SK-N-SH (cell line): Measurements from ENCODE around the gene RBP3. TPM values are rescaled to one million over a fixed set of nuclear protein-coding genes. Genes with fewer than 3 reads are reported as not detected.

Experiments used
- CTCF ChIA-PET: fragments of 300-600, 350-600 bp; formaldehyde crosslinking; extraction: SDS; loops from one replicate; lab custom pipeline; 2021; lab: Yijun Ruan, JAX
- POLR2A ChIA-PET: fragments of 350-600 bp; sonication (Branson Sonifier 250); formaldehyde crosslinking; extraction: SDS; loops from one replicate; lab custom pipeline; 2020; ENCODE audit warnings: antibody characterized with exemption, inconsistent platforms; lab: Yijun Ruan, JAX
- DNase-seq: peaks from one replicate; pipeline ENCODE4 v3.0.0; 2012
- H2AFZ ChIP-seq: fragments of 200-600 bp; sonication (generic); 2 replicates; pipeline ENCODE4 v1.8.1; 2016; ENCODE audit warnings: antibody characterized with exemption, mild to moderate bottlenecking, low read depth
- H3F3A ChIP-seq: fragments of 200-600 bp; sonication (generic); replicated peaks from 2 replicates; pipeline ENCODE3; 2016; ENCODE audit warnings: antibody characterized with exemption, mild to moderate bottlenecking; ENCODE audit not compliant: insufficient read depth
- H3K27ac ChIP-seq, 2 experiments: fragments of 200-500 bp in 1 of 2; fragments of 200-600 bp in 1 of 2; sonication (Bioruptor generic) in 1 of 2; sonication (generic), shearing (Covaris generic) in 1 of 2; 2 replicates each; pipeline versions ENCODE4 v1.5.1 to v1.6.1; 2014 to 2016; ENCODE audit warnings: low read depth in 2 of 2, inconsistent platforms in 1 of 2, low read length in 1 of 2, mild to moderate bottlenecking in 1 of 2, mixed read lengths in 1 of 2
- H3K27me3 ChIP-seq: fragments of 200-600 bp; sonication (generic), shearing (Covaris generic); 2 replicates; pipeline ENCODE4 v1.6.1; 2016; ENCODE audit warnings: mixed run types; ENCODE audit not compliant: insufficient read depth
- H3K36me3 ChIP-seq, 2 experiments: fragments of 200-500 bp in 1 of 2; fragments of 200-600 bp in 1 of 2; sonication (Bioruptor generic) in 1 of 2; sonication (generic) in 1 of 2; replicated peaks in 1 of 2; 2 replicates each; pipeline versions ENCODE3 to v1.5.1; 2014 to 2016; ENCODE audit warnings: low read length in 1 of 2, mild to moderate bottlenecking in 1 of 2; ENCODE audit not compliant: insufficient read depth in 2 of 2, control insufficient read depth in 1 of 2
- H3K4me1 ChIP-seq, 2 experiments: fragments of 200-500 bp in 1 of 2; fragments of 200-600 bp in 1 of 2; sonication (Bioruptor generic) in 1 of 2; sonication (generic), shearing (Covaris generic) in 1 of 2; 2 replicates each; pipeline versions ENCODE4 v1.5.1 to v1.6.1; 2014 to 2016; ENCODE audit warnings: low read depth in 1 of 2, low read length in 1 of 2, mixed run types in 1 of 2; ENCODE audit not compliant: insufficient read depth in 2 of 2, control insufficient read depth in 1 of 2
- H3K4me2 ChIP-seq: fragments of 200-600 bp; sonication (generic), shearing (Covaris generic); 2 replicates; pipeline ENCODE4 v1.6.1; 2017; ENCODE audit warnings: mixed run types
- H3K4me3 ChIP-seq, 2 experiments: fragments of 200-500 bp in 1 of 2; fragments of 200-600 bp in 1 of 2; sonication (Bioruptor generic) in 1 of 2; sonication (generic), shearing (Covaris generic) in 1 of 2; 2 replicates each; pipeline versions ENCODE4 v1.5.1 to v1.8.1; 2014 to 2016; ENCODE audit warnings: low read depth in 2 of 2, inconsistent platforms in 1 of 2, low read length in 1 of 2, mild to moderate bottlenecking in 1 of 2, mixed read lengths in 1 of 2, moderate library complexity in 1 of 2
- H3K79me2 ChIP-seq: fragments of 200-600 bp; sonication (generic); 2 replicates; pipeline ENCODE4 v1.8.1; 2017; ENCODE audit warnings: mild to moderate bottlenecking; ENCODE audit not compliant: insufficient read depth
- H3K9ac ChIP-seq: fragments of 200-600 bp; sonication (generic); 2 replicates; pipeline ENCODE4 v1.6.1; 2017; ENCODE audit warnings: mixed run types
- H3K9me2 ChIP-seq: fragments of 200-600 bp; sonication (generic); 2 replicates; pipeline ENCODE4 v1.6.1; 2017; ENCODE audit warnings: mixed run types
- H3K9me3 ChIP-seq: fragments of 200-600 bp; sonication (generic); 2 replicates; pipeline ENCODE4 v1.6.1; 2017; ENCODE audit warnings: mixed run types, mild to moderate bottlenecking, moderate library complexity
- H4K20me1 ChIP-seq: fragments of 200-600 bp; sonication (generic); 2 replicates; pipeline ENCODE4 v1.6.1; 2017; ENCODE audit warnings: mild to moderate bottlenecking, mixed run types; ENCODE audit not compliant: insufficient read depth
- CTCF ChIP-seq: fragments of 200-600 bp; sonication (generic); IDR thresholded peaks from 2 replicates; pipeline ENCODE4 v1.6.1; 2017; ENCODE audit warnings: antibody characterized with exemption, mild to moderate bottlenecking, moderate library complexity
- EZH2phosphoT487 ChIP-seq: fragments of 200-600 bp; sonication (generic); IDR thresholded peaks from 2 replicates; pipeline ENCODE4 v1.6.1; 2017; ENCODE audit warnings: low read depth, mixed run types, mild to moderate bottlenecking, antibody characterized with exemption, moderate library complexity, borderline replicate concordance
- FOXJ3 ChIP-seq: sonication (generic); formaldehyde crosslinking; IDR thresholded peaks from 2 replicates; pipeline ENCODE4 v1.5.1; 2020; ENCODE audit warnings: mild to moderate bottlenecking, missing genetic modification reagents
- GATA2 ChIP-seq: sonication (generic); formaldehyde crosslinking; IDR thresholded peaks from 2 replicates; pipeline ENCODE4 v1.5.0; 2020; ENCODE audit warnings: mild to moderate bottlenecking, missing genetic modification reagents
- JUND ChIP-seq: IDR thresholded peaks from 2 replicates; pipeline ENCODE4 v1.4.0; 2012
- MEF2A ChIP-seq: IDR thresholded peaks from 2 replicates; pipeline ENCODE4 v1.4.0; 2012; ENCODE audit warnings: low read depth, borderline replicate concordance
- NRF1 ChIP-seq: IDR thresholded peaks from 2 replicates; pipeline ENCODE4 v1.6.1; 2012; ENCODE audit warnings: low read depth, mild to moderate bottlenecking, low read length
- POLR2AphosphoS5 ChIP-seq: IDR thresholded peaks from 2 replicates; pipeline ENCODE4 v1.6.1; 2012; ENCODE audit warnings: low read depth, low read length
- RCOR1 ChIP-seq: fragments of 150-350 bp; IDR thresholded peaks from 2 replicates; pipeline ENCODE4 v1.6.1; 2017; ENCODE audit warnings: antibody characterized with exemption, low read length
- SMC3 ChIP-seq: IDR thresholded peaks from 2 replicates; pipeline ENCODE4 v1.6.1; 2012; ENCODE audit warnings: low read depth, low read length, improper control_type of control experiment
- TEAD4 ChIP-seq: IDR thresholded peaks from 2 replicates; pipeline ENCODE4 v1.4.0; 2012; ENCODE audit warnings: mild to moderate bottlenecking, borderline replicate concordance; ENCODE audit not compliant: insufficient read depth
- WGBS: methylation state at CpG from one replicate; pipeline ENCODE4 v1.1.6; 2017; ENCODE audit warnings: low lambda C conversion rate; 5-methylcytosine and 5-hydroxymethylcytosine counted together
- polyA plus RNA-seq, 3 experiments: library from polyadenylated mRNA; depleted of rRNA; stranded (reverse); fragments of >200 nt; gene quantifications; 2 replicates each; pipeline ENCODE4 v1.2.3, GENCODE V29; 2012
- TF ChIP-seq, protein P1 (sequence below): IDR thresholded peaks from 2 replicates; pipeline ENCODE4 v1.4.0; 2012; ENCODE audit warnings: low read depth, borderline replicate concordance
- TF ChIP-seq, protein P2 (sequence below): IDR thresholded peaks from 2 replicates; pipeline ENCODE4 v1.6.1; 2012; ENCODE audit warnings: mild to moderate bottlenecking, low read depth, low read length, moderate library complexity
- TF ChIP-seq, protein P3 (sequence below): IDR thresholded peaks from 2 replicates; pipeline ENCODE4 v1.4.0; 2012; ENCODE audit warnings: low read depth, borderline replicate concordance

The RBP3 gene
- polyA plus RNA-seq, 1 of the 3 experiments (the other 2 are of a cell fraction) = not detected

DNA sequence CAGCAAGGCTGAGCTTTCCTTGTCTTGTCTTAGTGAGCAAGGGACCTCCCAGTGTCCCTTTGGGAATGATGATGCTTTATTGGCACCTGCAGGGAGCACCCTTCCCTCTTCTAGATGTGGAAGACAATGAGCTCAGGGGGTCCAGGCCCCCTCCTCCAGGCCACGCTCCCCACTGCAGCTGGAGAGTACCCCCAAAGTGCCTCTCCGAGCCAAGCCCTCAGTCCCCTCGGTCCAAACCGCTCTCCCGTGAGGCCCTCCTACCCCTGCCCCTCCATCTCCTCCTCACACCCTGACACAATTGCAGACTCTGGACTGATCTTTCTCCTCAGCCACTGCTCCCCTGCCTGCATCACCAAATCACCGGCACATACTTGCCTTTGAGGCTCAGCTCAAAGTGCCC, 16.7 kb downstream of the RBP3 start:
- ChIA-PET POLR2A (no interaction called here), CTCF (interaction anchor here (0.9 to 5.3 kb wide), 3 partner anchors 10 to 24 kb away, joined by 3 to 23 read pairs (median 5); no protein-coding TSS in a partner anchor)
- H3K4me1 ChIP-seq = peaks cover 0 to 4% of the 10 kb centered on the region in 2 experiments; a peak in 1 of 4 replicates
- no peaks in the 10 kb centered on the region for H3K27me3 ChIP-seq
- no peaks in the 10 kb centered on the region for H3K79me2 ChIP-seq
- WGBS = 97% methylated on average over 5 of the region's 6 CpGs
- no peaks in the 10 kb centered on the region for H4K20me1 ChIP-seq
- peaks cover 3% of the 10 kb centered on the region for H3F3A ChIP-seq
- no peaks in the 10 kb centered on the region for H3K9me2 ChIP-seq
- no peak overlapping the region for H2AFZ ChIP-seq
- H3K9me3 ChIP-seq = no peaks in the 10 kb centered on the region
- H3K36me3 ChIP-seq = no peaks in the 10 kb centered on the region
- H3K9ac ChIP-seq = no peak overlapping the region
- DNase-seq = no peak
- TF ChIP-seq CTCF (no peak), SMC3 (no peak), FOXJ3 (CRISPR knock-in tag) (no peak), JUND (no peak), MEF2A (no peak), NRF1 (no peak), POLR2AphosphoS5 (no peak), EZH2phosphoT487 (no peak), TEAD4 (no peak), RCOR1 (no peak), GATA2 (CRISPR knock-in tag) (no peak)
- TF ChIP-seq, protein P1, sequence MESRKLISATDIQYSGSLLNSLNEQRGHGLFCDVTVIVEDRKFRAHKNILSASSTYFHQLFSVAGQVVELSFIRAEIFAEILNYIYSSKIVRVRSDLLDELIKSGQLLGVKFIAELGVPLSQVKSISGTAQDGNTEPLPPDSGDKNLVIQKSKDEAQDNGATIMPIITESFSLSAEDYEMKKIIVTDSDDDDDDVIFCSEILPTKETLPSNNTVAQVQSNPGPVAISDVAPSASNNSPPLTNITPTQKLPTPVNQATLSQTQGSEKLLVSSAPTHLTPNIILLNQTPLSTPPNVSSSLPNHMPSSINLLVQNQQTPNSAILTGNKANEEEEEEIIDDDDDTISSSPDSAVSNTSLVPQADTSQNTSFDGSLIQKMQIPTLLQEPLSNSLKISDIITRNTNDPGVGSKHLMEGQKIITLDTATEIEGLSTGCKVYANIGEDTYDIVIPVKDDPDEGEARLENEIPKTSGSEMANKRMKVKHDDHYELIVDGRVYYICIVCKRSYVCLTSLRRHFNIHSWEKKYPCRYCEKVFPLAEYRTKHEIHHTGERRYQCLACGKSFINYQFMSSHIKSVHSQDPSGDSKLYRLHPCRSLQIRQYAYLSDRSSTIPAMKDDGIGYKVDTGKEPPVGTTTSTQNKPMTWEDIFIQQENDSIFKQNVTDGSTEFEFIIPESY = no peak
- TF ChIP-seq, protein P2, sequence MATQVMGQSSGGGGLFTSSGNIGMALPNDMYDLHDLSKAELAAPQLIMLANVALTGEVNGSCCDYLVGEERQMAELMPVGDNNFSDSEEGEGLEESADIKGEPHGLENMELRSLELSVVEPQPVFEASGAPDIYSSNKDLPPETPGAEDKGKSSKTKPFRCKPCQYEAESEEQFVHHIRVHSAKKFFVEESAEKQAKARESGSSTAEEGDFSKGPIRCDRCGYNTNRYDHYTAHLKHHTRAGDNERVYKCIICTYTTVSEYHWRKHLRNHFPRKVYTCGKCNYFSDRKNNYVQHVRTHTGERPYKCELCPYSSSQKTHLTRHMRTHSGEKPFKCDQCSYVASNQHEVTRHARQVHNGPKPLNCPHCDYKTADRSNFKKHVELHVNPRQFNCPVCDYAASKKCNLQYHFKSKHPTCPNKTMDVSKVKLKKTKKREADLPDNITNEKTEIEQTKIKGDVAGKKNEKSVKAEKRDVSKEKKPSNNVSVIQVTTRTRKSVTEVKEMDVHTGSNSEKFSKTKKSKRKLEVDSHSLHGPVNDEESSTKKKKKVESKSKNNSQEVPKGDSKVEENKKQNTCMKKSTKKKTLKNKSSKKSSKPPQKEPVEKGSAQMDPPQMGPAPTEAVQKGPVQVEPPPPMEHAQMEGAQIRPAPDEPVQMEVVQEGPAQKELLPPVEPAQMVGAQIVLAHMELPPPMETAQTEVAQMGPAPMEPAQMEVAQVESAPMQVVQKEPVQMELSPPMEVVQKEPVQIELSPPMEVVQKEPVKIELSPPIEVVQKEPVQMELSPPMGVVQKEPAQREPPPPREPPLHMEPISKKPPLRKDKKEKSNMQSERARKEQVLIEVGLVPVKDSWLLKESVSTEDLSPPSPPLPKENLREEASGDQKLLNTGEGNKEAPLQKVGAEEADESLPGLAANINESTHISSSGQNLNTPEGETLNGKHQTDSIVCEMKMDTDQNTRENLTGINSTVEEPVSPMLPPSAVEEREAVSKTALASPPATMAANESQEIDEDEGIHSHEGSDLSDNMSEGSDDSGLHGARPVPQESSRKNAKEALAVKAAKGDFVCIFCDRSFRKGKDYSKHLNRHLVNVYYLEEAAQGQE = no peak
- TF ChIP-seq, protein P3, sequence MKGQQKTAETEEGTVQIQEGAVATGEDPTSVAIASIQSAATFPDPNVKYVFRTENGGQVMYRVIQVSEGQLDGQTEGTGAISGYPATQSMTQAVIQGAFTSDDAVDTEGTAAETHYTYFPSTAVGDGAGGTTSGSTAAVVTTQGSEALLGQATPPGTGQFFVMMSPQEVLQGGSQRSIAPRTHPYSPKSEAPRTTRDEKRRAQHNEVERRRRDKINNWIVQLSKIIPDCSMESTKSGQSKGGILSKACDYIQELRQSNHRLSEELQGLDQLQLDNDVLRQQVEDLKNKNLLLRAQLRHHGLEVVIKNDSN = no peak
- H3K27ac ChIP-seq = no peak overlapping the region
- no peak overlapping the region for H3K4me2 ChIP-seq
- no peak overlapping the region for H3K4me3 ChIP-seq
